NCI-H1436 (cell line): ENCODE data around the gene RD3L.

Source experiments
- DNase-seq: peaks from one replicate; lab custom pipeline; 2025; lab: John Stamatoyannopoulos, UW

Gene RD3L

GRCh38 chr14:103896578-103896977, 45.8 kb downstream of the RD3L start:
- DNase-seq = no peak

- no peak for DNase-seq
Measured at GRCh38 chr14:103894723-103895059, 47.6 kb downstream of the RD3L start.

GRCh38 chr14:103894034-103894722, 48.2 kb downstream of the RD3L start:
- no peak for DNase-seq

- no peak for DNase-seq
Measured at GRCh38 chr14:103892247-103892646, 50.1 kb downstream of the RD3L start.

GRCh38 chr14:103891667-103892215, 50.6 kb downstream of the RD3L start:
- DNase-seq = no peak

- DNase-seq = no peak
Measured at GRCh38 chr14:103890821-103891666, 51.3 kb downstream of the RD3L start.
